RKO (cell line): ENCODE measurements around the gene GPATCH4.
"Not testable (repeated sequence)": the region's sequence is repeated elsewhere in the genome, so short reads cannot be mapped to it uniquely, and the experiment has no call there.

ENCODE experiments used
- DNase-seq: peaks from one replicate; pipeline ENCODE4 v3.0.0-alpha.2; 2016; ENCODE audit warnings: low spot score

The GPATCH4 gene

GRCh38 chr1:156626079-156626438 lies 24.8 kb upstream of the GPATCH4 start:
- DNase-seq: no peak

GRCh38 chr1:156625436-156626078 lies 24.3 kb upstream of the GPATCH4 start:
- peak; percentile 33 for DNase-seq

- no peak for DNase-seq
Observed at GRCh38 chr1:156624814-156625435, 23.6 kb upstream of the GPATCH4 start.

GRCh38 chr1:156623946-156624813 lies 22.9 kb upstream of the GPATCH4 start:
- no peak for DNase-seq

- no peak for DNase-seq
Observed at GRCh38 chr1:156622581-156623297, 21.5 kb upstream of the GPATCH4 start.

GRCh38 chr1:156619582-156619955 lies 18.3 kb upstream of the GPATCH4 start:
- no peak for DNase-seq

GRCh38 chr1:156618853-156619581 lies 17.7 kb upstream of the GPATCH4 start, which contains the start of gene HAPLN2:
Gene HAPLN2 (plus strand): TSS chr1:156619415. CDS start chr1:156623491, 4,076 bp downstream.
- DNase-seq: no peak

GRCh38 chr1:156616463-156616862 lies 15.2 kb upstream of the GPATCH4 start:
- DNase-seq: no peak

GRCh38 chr1:156615946-156616345 lies 14.7 kb upstream of the GPATCH4 start:
- DNase-seq: no peak

- no peak for DNase-seq
Observed at GRCh38 chr1:156612666-156613065, 11.4 kb upstream of the GPATCH4 start.

GRCh38 chr1:156610072-156610471 lies 8.8 kb upstream of the GPATCH4 start:
- DNase-seq: not testable (repeated sequence)

- DNase-seq: peak; percentile 65
Observed at GRCh38 chr1:156608981-156609380, 7.7 kb upstream of the GPATCH4 start.

- peak; percentile 90 for DNase-seq
Observed at GRCh38 chr1:156608036-156608674, 6.9 kb upstream of the GPATCH4 start.

GRCh38 chr1:156607344-156607743 lies 6.1 kb upstream of the GPATCH4 start:
- not testable (repeated sequence) for DNase-seq

- DNase-seq: peak; percentile 32
Observed at GRCh38 chr1:156602557-156602993, 1.3 kb upstream of the GPATCH4 start.

GRCh38 chr1:156601892-156602291 lies 613 bp upstream of the GPATCH4 start:
- DNase-seq: no peak

- DNase-seq: peak; percentile 44
Observed at GRCh38 chr1:156600733-156601121, 552 bp downstream of the GPATCH4 start.

- peak; percentile 84 for DNase-seq
Observed at GRCh38 chr1:156599811-156600210, 1.5 kb downstream of the GPATCH4 start.

- no peak for DNase-seq
Observed at GRCh38 chr1:156598731-156599432, 2.4 kb downstream of the GPATCH4 start.

- DNase-seq: no peak
Observed at GRCh38 chr1:156598125-156598524, 3.2 kb downstream of the GPATCH4 start.
